ENCODE data around the gene TUBA3E. TPM values are rescaled to one million over a fixed set of nuclear protein-coding genes. Genes with fewer than 3 reads are reported as not detected.

TUBA3E gene
- total RNA-seq, 2 donors from 2014 or later: not detected

Other genes starting within 250 kb of the TUBA3E start
- gene RAB6C, start 218.8 kb downstream of the TUBA3E start, total RNA-seq: not detected
- not detected for gene POTEF, start 69.2 kb downstream of the TUBA3E start, total RNA-seq
- 1 to 10 TPM in 1 of 2 donors, under 1 TPM in 1; 0.83 to 1.7 TPM for gene CCDC74B, start 53.3 kb downstream of the TUBA3E start, total RNA-seq
- gene SMPD4, start 16.8 kb downstream of the TUBA3E start, total RNA-seq: 100 to 1,000 TPM in 1 of 2 donors, 10 to 100 TPM in 1; 84.8 to 122 TPM
- gene MZT2B, start 16.2 kb downstream of the TUBA3E start, total RNA-seq: 100 to 1,000 TPM; 179 to 231 TPM
- 100 to 1,000 TPM in 1 of 2 donors, 10 to 100 TPM in 1; 94.1 to 198 TPM for gene IMP4, start 144.5 kb upstream of the TUBA3E start, total RNA-seq
- 100 to 1,000 TPM in 1 of 2 donors, 10 to 100 TPM in 1; 97.9 to 101 TPM for gene PTPN18, start 157.6 kb upstream of the TUBA3E start, total RNA-seq

Measured in natural killer cell treated with Interleukin-12 subunit alpha and Interleukin-12 subunit beta and Interleukin-15 and Interleukin-18, amount 100 ng/mL, for 72 hours (primary cell).